Endothelial cell of umbilical vein (primary cell): Measurements from ENCODE around the gene SYTL4. TPM values are rescaled to one million over a fixed set of nuclear protein-coding genes. Genes with fewer than 3 reads are reported as not detected.

ENCODE experiments used
- BruUV-seq: library from RNA; stranded (reverse); fragments of 400-500 nt; replicated peaks from 2 replicates; lab custom pipeline; 2021; lab: Mats Ljungman, UMichigan
- CTCF ChIA-PET: fragments of 300-600, 350-600 bp; sonication (Branson Sonifier 250); formaldehyde crosslinking; loops from one replicate; lab custom pipeline; 2021; ENCODE audit warnings: antibody characterized with exemption, inconsistent platforms; lab: Charles Lee
- POLR2A ChIA-PET: fragments of 300-600, 350-600 bp; sonication (Branson Sonifier 250); formaldehyde crosslinking; loops from one replicate; lab custom pipeline; 2021; ENCODE audit warnings: antibody characterized with exemption, inconsistent platforms; lab: Charles Lee
- DNase-seq: peaks from one replicate; pipeline ENCODE4 v3.0.0-alpha.2; 2011; ENCODE audit warnings: low read depth, low spot score
- FAIRE-seq: peaks from 2 replicates; lab custom pipeline; 2011; peaks lifted over from hg19 to GRCh38; lab: Jason Lieb, UNC
- H2AFZ ChIP-seq: 2 replicates; pipeline ENCODE4 v1.6.0; 2012; ENCODE audit warnings: low read depth, low read length, control low read depth, inconsistent platforms
- H3K27ac ChIP-seq: 2 replicates; pipeline ENCODE4 v1.5.1; 2011; ENCODE audit warnings: low read depth, mild to moderate bottlenecking, control low read depth, low read length, moderate library complexity; ENCODE audit not compliant: insufficient read depth
- H3K27me3 ChIP-seq, 2 experiments: 2 replicates each; pipeline versions ENCODE4 v1.6.0 to v1.6.1; 2011; ENCODE audit warnings: low read length in 2 of 2, mixed read lengths in 1 of 2; ENCODE audit not compliant: control insufficient read depth in 2 of 2, insufficient read depth in 2 of 2
- H3K36me3 ChIP-seq, 2 experiments: 2 replicates in 1 of 2; 3 replicates in 1 of 2; pipeline ENCODE4 v1.5.1; 2011; ENCODE audit warnings: low read length in 2 of 2, mild to moderate bottlenecking in 1 of 2, moderate library complexity in 1 of 2; ENCODE audit not compliant: control insufficient read depth in 2 of 2, insufficient read depth in 2 of 2; ENCODE audit errors: extremely low read depth in 1 of 2
- H3K4me1 ChIP-seq: 3 replicates; pipeline ENCODE4 v1.5.1; 2011; ENCODE audit warnings: mild to moderate bottlenecking, low read length; ENCODE audit not compliant: control insufficient read depth, insufficient read depth; ENCODE audit errors: extremely low read depth
- H3K4me2 ChIP-seq: 2 replicates; pipeline ENCODE4 v1.6.1; 2011; ENCODE audit warnings: low read length, control low read depth, mixed read lengths; ENCODE audit not compliant: insufficient read depth
- H3K4me3 ChIP-seq, 3 experiments: fragments of 200-600 bp in 1 of 3; sonication (generic), shearing (Covaris generic) in 1 of 3; replicated peaks in 1 of 3; 2 replicates each; pipeline ENCODE4 v1.5.1; 2011 to 2016; ENCODE audit warnings: control low read depth in 3 of 3, low read length in 3 of 3, mild to moderate bottlenecking in 2 of 3, inconsistent platforms in 1 of 3, low read depth in 1 of 3, moderate library complexity in 1 of 3; ENCODE audit not compliant: insufficient read depth in 1 of 3
- H3K79me2 ChIP-seq: 2 replicates; pipeline ENCODE4 v1.6.0; 2012; ENCODE audit warnings: low read length, inconsistent platforms; ENCODE audit not compliant: control insufficient read depth, insufficient read depth
- H3K9ac ChIP-seq: replicated peaks from 2 replicates; pipeline ENCODE3; 2011; ENCODE audit warnings: low read length, control low read depth; ENCODE audit not compliant: insufficient read depth; ENCODE audit errors: extremely low read depth
- H3K9me1 ChIP-seq: replicated peaks from 3 replicates; pipeline ENCODE4 v1.6.0; 2011; ENCODE audit warnings: mild to moderate bottlenecking, low read length; ENCODE audit not compliant: control insufficient read depth, insufficient read depth; ENCODE audit errors: extremely low read depth
- H3K9me3 ChIP-seq: replicated peaks from 2 replicates; pipeline ENCODE4 v1.5.1; 2012; ENCODE audit warnings: low read length, inconsistent platforms; ENCODE audit not compliant: control insufficient read depth, insufficient read depth
- H4K20me1 ChIP-seq: replicated peaks from 2 replicates; pipeline ENCODE3; 2011; ENCODE audit warnings: mild to moderate bottlenecking, low read length; ENCODE audit not compliant: control insufficient read depth, insufficient read depth; ENCODE audit errors: extremely low read depth
- CTCF ChIP-seq, 2 donors: IDR thresholded peaks; 1 replicate in 1 of 2; 2 replicates in 1 of 2; pipeline ENCODE4 v1.5.1; 2011; ENCODE audit warnings: low read length in 2 of 2, mild to moderate bottlenecking in 2 of 2, moderate library complexity in 2 of 2, control low read depth in 1 of 2, inconsistent platforms in 1 of 2, low read depth in 1 of 2; ENCODE audit not compliant: insufficient read depth in 1 of 2; ENCODE audit errors: extremely low read depth in 1 of 2
- EZH2 ChIP-seq: IDR thresholded peaks from 2 replicates; pipeline ENCODE4 v1.6.1; 2012; ENCODE audit warnings: borderline replicate concordance, low read depth, mild to moderate bottlenecking, moderate library complexity, low read length, inconsistent platforms; ENCODE audit not compliant: severe bottlenecking
- FOS ChIP-seq: IDR thresholded peaks from 2 replicates; pipeline ENCODE4 v1.6.1; 2011; ENCODE audit warnings: mild to moderate bottlenecking, low read length, moderate library complexity, borderline replicate concordance; ENCODE audit not compliant: insufficient read depth
- GATA2 ChIP-seq: IDR thresholded peaks from 2 replicates; pipeline ENCODE4 v1.7.0; 2011; ENCODE audit warnings: low read depth, mild to moderate bottlenecking, moderate library complexity, mixed read lengths, low read length; ENCODE audit not compliant: insufficient read length, insufficient read depth
- JUN ChIP-seq: IDR thresholded peaks from 2 replicates; pipeline ENCODE4 v1.6.1; 2011; ENCODE audit warnings: borderline replicate concordance, low read depth; ENCODE audit not compliant: insufficient read length, insufficient read depth
- MAX ChIP-seq: IDR thresholded peaks from 2 replicates; pipeline ENCODE4 v1.6.1; 2011; ENCODE audit not compliant: insufficient read depth, insufficient read length
- MYC ChIP-seq: IDR thresholded peaks from one replicate; pipeline ENCODE4 v1.6.1; 2011; ENCODE audit warnings: mild to moderate bottlenecking, low read depth, low read length
- POLR2A ChIP-seq: IDR thresholded peaks from 2 replicates; pipeline ENCODE4 v1.6.1; 2012; ENCODE audit warnings: low read depth, mild to moderate bottlenecking, control low read depth, low read length
- POLR2AphosphoS5 ChIP-seq: IDR thresholded peaks from 2 replicates; pipeline ENCODE4 v1.6.1; 2012; ENCODE audit warnings: low read depth, mild to moderate bottlenecking, control low read depth, low read length, moderate library complexity; ENCODE audit not compliant: insufficient read depth
- dilution Hi-C: fragments of 300-500 bp; cut with MboI; formaldehyde crosslinking; loops from one replicate; pipeline ENCODE4 v1.15.0; 2019; ENCODE audit warnings: low sequenced_read_pairs; ENCODE audit not compliant: extremely low pct_ligation_motif_present
- intact Hi-C: fragments of 100-400 bp; cut with micrococcal nuclease; formaldehyde crosslinking; loops from one replicate; pipeline ENCODE4 v1.10.0; 2022
- polyA plus RNA-seq, 4 experiments: library from polyadenylated mRNA; depleted of rRNA in 3 of 4; stranded (reverse) in 3 of 4; unstranded in 1 of 4; fragments of >200 nt; gene quantifications; 2 replicates each; pipeline versions ENCODE4 v1.2.1 to v1.2.3, GENCODE V29; 2011 to 2012; ENCODE audit warnings: missing spikeins in 1 of 4
- total RNA-seq: library from RNA; stranded (reverse); gene quantifications from 2 replicates; pipeline ENCODE4 v1.2.3, GENCODE V29; 2021

SYTL4 gene
- total and polyA plus RNA-seq, 2 donors (not counting 3 experiments of a cell fraction or from before 2014, with no cell fraction given) = 25.6 to 44.1 TPM

- no peak overlapping the region for H2AFZ ChIP-seq
- DNase-seq (no peak), FAIRE-seq (no peak)
- intact Hi-C loops = no loop called here
- H3K4me3 ChIP-seq = no peak overlapping the region
- H3K27me3 ChIP-seq = no peaks in the 10 kb centered on the region
- H4K20me1 ChIP-seq = peaks cover 2% of the 10 kb centered on the region
- no peak overlapping the region for H3K9ac ChIP-seq
- H3K4me2 ChIP-seq = no peak overlapping the region
- ChIA-PET POLR2A (no interaction called here), CTCF (interaction anchor here (1.0 to 2.9 kb wide), 2 partner anchors 14 to 51 kb away, joined by 3 to 19 read pairs; partner anchors contain the start of gene SYTL4)
- H3K36me3 ChIP-seq = no peaks in the 10 kb centered on the region
- no peaks in the 10 kb centered on the region for H3K9me3 ChIP-seq
- no peaks in the 10 kb centered on the region for H3K4me1 ChIP-seq
- H3K9me1 ChIP-seq = no peaks in the 10 kb centered on the region
- dilution Hi-C loops = no loop called here
- H3K27ac ChIP-seq = no peak overlapping the region
- H3K79me2 ChIP-seq = peaks cover 13% of the 10 kb centered on the region
- no TSS peak for BruUV-seq
- TF ChIP-seq POLR2A (no peak), GATA2 (no peak), POLR2AphosphoS5 (no peak), JUN (no peak), FOS (no peak), MYC (no peak), CTCF (IDR thresholded peaks at IDR 0.05; ENCODE audit: extremely low read depth in 1 of 2, insufficient read depth in 1 of 2, low read depth in 1 of 2, low read length in 2 of 2) (no peak), EZH2 (no peak), MAX (no peak)
Measured at GRCh38 chrX:100717363-100717762, 14.6 kb downstream of the SYTL4 start.
